IMR-90 (cell line): ENCODE measurements around the gene ARHGEF3. TPM values are rescaled to one million over a fixed set of nuclear protein-coding genes. Genes with fewer than 3 reads are reported as not detected.

Source experiments
- ATAC-seq: fragments of 200-7000 bp; cut with Tn5 transposase; 2 replicates; pipeline ENCODE4 v1.9.1; 2020; ENCODE audit warnings: low read depth, mild to moderate bottlenecking, moderate library complexity
- BruUV-seq: library from RNA; stranded (reverse); fragments of 400-500 nt; replicated peaks from 2 replicates; lab custom pipeline; 2021; lab: Mats Ljungman, UMichigan
- CTCF ChIA-PET: fragments of 300-600 bp; formaldehyde crosslinking; extraction: SDS; loops from one replicate; lab custom pipeline; 2021; ENCODE audit warnings: antibody characterized with exemption; lab: Yijun Ruan, JAX
- POLR2A ChIA-PET: fragments of 300-600 bp; sonication (Branson Sonifier 250); formaldehyde crosslinking; loops from one replicate; lab custom pipeline; 2022; ENCODE audit warnings: antibody characterized with exemption; ENCODE audit not compliant: unreplicated experiment; lab: Charles Lee
- DNase-seq: peaks from one replicate; pipeline ENCODE4 v3.0.0; 2013
- H2AFZ ChIP-seq: replicated peaks from 2 replicates; pipeline ENCODE3; 2013; ENCODE audit warnings: low read length, mild to moderate bottlenecking; ENCODE audit not compliant: poor library complexity
- H2AK5ac ChIP-seq: 2 replicates; pipeline ENCODE4 v1.6.1; 2013; ENCODE audit warnings: low read depth, low read length, inconsistent platforms
- H2AK9ac ChIP-seq: replicated peaks from 2 replicates; pipeline ENCODE3; 2013; ENCODE audit warnings: mild to moderate bottlenecking, low read depth, low read length, moderate library complexity; ENCODE audit not compliant: poor library complexity
- H2BK120ac ChIP-seq: 2 replicates; pipeline ENCODE4 v1.6.1; 2013; ENCODE audit warnings: low read depth, low read length, inconsistent platforms
- H2BK15ac ChIP-seq: 3 replicates; pipeline ENCODE4 v1.6.1; 2013; ENCODE audit warnings: low read depth, low read length, inconsistent platforms
- H2BK20ac ChIP-seq: 2 replicates; pipeline ENCODE4 v1.6.1; 2013; ENCODE audit warnings: low read depth, mild to moderate bottlenecking, inconsistent platforms, low read length, moderate library complexity
- H2BK5ac ChIP-seq: 2 replicates; pipeline ENCODE4 v1.6.1; 2013; ENCODE audit warnings: mild to moderate bottlenecking, low read depth, low read length, inconsistent platforms; ENCODE audit not compliant: poor library complexity, severe bottlenecking
- H3K14ac ChIP-seq: replicated peaks from 2 replicates; pipeline ENCODE4 v1.6.1; 2013; ENCODE audit warnings: low read depth, low read length, inconsistent platforms
- H3K18ac ChIP-seq: 2 replicates; pipeline ENCODE4 v1.6.1; 2013; ENCODE audit warnings: low read depth, low read length, control low read depth
- H3K23ac ChIP-seq: 2 replicates; pipeline ENCODE4 v1.6.1; 2013; ENCODE audit warnings: low read depth, low read length, inconsistent platforms
- H3K27ac ChIP-seq: 2 replicates; pipeline ENCODE4 v1.5.1; 2013; ENCODE audit warnings: mild to moderate bottlenecking, control low read depth, low read length; ENCODE audit not compliant: insufficient read depth
- H3K27me3 ChIP-seq: 2 replicates; pipeline ENCODE4 v1.6.1; 2013; ENCODE audit warnings: low read length; ENCODE audit not compliant: control insufficient read depth, insufficient read depth
- H3K36me3 ChIP-seq: 2 replicates; pipeline ENCODE4 v1.6.1; 2013; ENCODE audit warnings: low read length, mixed read lengths; ENCODE audit not compliant: control insufficient read depth, insufficient read depth
- H3K4ac ChIP-seq: 2 replicates; pipeline ENCODE4 v1.6.1; 2013; ENCODE audit warnings: low read depth, low read length, inconsistent platforms
- H3K4me1 ChIP-seq: 2 replicates; pipeline ENCODE4 v1.6.1; 2013; ENCODE audit warnings: low read length, mixed read lengths; ENCODE audit not compliant: control insufficient read depth, insufficient read depth
- H3K4me2 ChIP-seq: 2 replicates; pipeline ENCODE4 v1.6.1; 2013; ENCODE audit warnings: low read depth, mild to moderate bottlenecking, control low read depth, low read length, moderate library complexity
- H3K4me3 ChIP-seq: 2 replicates; pipeline ENCODE4 v1.5.1; 2013; ENCODE audit warnings: low read depth, mild to moderate bottlenecking, control low read depth, low read length, moderate library complexity; ENCODE audit not compliant: insufficient read depth
- H3K56ac ChIP-seq: 2 replicates; pipeline ENCODE4 v1.6.1; 2013; ENCODE audit warnings: low read length, inconsistent platforms; ENCODE audit not compliant: insufficient read depth; ENCODE audit errors: extremely low read depth
- H3K79me1 ChIP-seq, 2 experiments: 2 replicates each; pipeline ENCODE4 v1.6.1; 2013; ENCODE audit warnings: low read length in 2 of 2, inconsistent platforms in 1 of 2, low read depth in 1 of 2
- H3K9ac ChIP-seq: 2 replicates; pipeline ENCODE4 v1.6.1; 2013; ENCODE audit warnings: low read depth, low read length, control low read depth
- H3K9me1 ChIP-seq: 2 replicates; pipeline ENCODE4 v1.6.1; 2013; ENCODE audit warnings: low read length, inconsistent platforms; ENCODE audit not compliant: insufficient read depth
- H3K9me3 ChIP-seq: 2 replicates; pipeline ENCODE4 v1.6.1; 2013; ENCODE audit warnings: low read length; ENCODE audit not compliant: control insufficient read depth, insufficient read depth
- H4K20me1 ChIP-seq: 2 replicates; pipeline ENCODE4 v1.6.1; 2013; ENCODE audit warnings: low read length, inconsistent platforms; ENCODE audit not compliant: insufficient read depth
- H4K5ac ChIP-seq: 2 replicates; pipeline ENCODE4 v1.6.1; 2013; ENCODE audit warnings: mild to moderate bottlenecking, low read depth, low read length, control low read depth
- H4K8ac ChIP-seq, 2 experiments: 2 replicates each; pipeline ENCODE4 v1.6.1; 2013; ENCODE audit warnings: low read depth in 2 of 2, low read length in 2 of 2, control low read depth in 1 of 2, inconsistent platforms in 1 of 2
- H4K91ac ChIP-seq: 2 replicates; pipeline ENCODE4 v1.6.1; 2013; ENCODE audit warnings: low read depth, low read length, inconsistent platforms; ENCODE audit not compliant: insufficient read depth
- CHD1 ChIP-seq: IDR thresholded peaks from 2 replicates; pipeline ENCODE4 v1.6.1; 2012; ENCODE audit warnings: low read depth, low read length, improper control_type of control experiment
- POLR2A ChIP-seq: IDR thresholded peaks from 2 replicates; pipeline ENCODE4 v1.6.1; 2012; ENCODE audit warnings: mild to moderate bottlenecking, low read depth, low read length
- RFX5 ChIP-seq: IDR thresholded peaks from 2 replicates; pipeline ENCODE4 v1.8.0; 2012; ENCODE audit warnings: low read depth, mild to moderate bottlenecking, low read length, moderate library complexity
- SMC3 ChIP-seq: fragments of 150-350 bp; IDR thresholded peaks from 2 replicates; pipeline ENCODE4 v1.6.1; 2016; ENCODE audit warnings: low read depth, mild to moderate bottlenecking, antibody characterized with exemption, low read length, moderate library complexity
- WGBS, 2 experiments: methylation state at CpG; one replicate each; pipeline versions ENCODE4 v1.1.5 to v1.1.7; 2013; ENCODE audit warnings: missing lambda C conversion rate in 2 of 2; ENCODE audit not compliant: insufficient read length in 1 of 2; ENCODE audit errors: extremely low coverage in 2 of 2; 5-methylcytosine and 5-hydroxymethylcytosine counted together
- dilution Hi-C: fragments of 300-500 bp; cut with HindIII; formaldehyde crosslinking; loops from one replicate; pipeline ENCODE4 v1.14.3; 2018; ENCODE audit warnings: low sequenced_read_pairs; ENCODE audit not compliant: unreplicated experiment
- in situ Hi-C: fragments of 300-500 bp; cut with MboI; formaldehyde crosslinking; loops from 3 replicates; pipeline ENCODE4 v1.14.3; 2019; ENCODE audit warnings: low sequenced_read_pairs, inconsistent platforms, mixed read lengths
- intact Hi-C: fragments of 100-400 bp; cut with micrococcal nuclease; formaldehyde crosslinking; loops from 2 replicates; pipeline ENCODE4 v1.10.0; 2022
- polyA plus RNA-seq, 3 experiments: library from polyadenylated mRNA; depleted of rRNA; stranded (reverse); fragments of >200 nt; gene quantifications; 2 replicates each; pipeline ENCODE4 v1.2.3, GENCODE V29; 2012; ENCODE audit warnings: low replicate concordance in 1 of 3
- total RNA-seq: library from RNA; depleted of rRNA; stranded (reverse); fragments of >200 nt; gene quantifications from 2 replicates; pipeline ENCODE4 v1.2.3, GENCODE V29; 2012
- TF ChIP-seq, protein P1 (sequence below): fragments of 150-350 bp; IDR thresholded peaks from 2 replicates; pipeline ENCODE4 v1.6.1; 2017; ENCODE audit warnings: mild to moderate bottlenecking, antibody characterized with exemption, low read length, low read depth
- TF ChIP-seq, protein P2 (sequence below): fragments of 150-350 bp; IDR thresholded peaks from 2 replicates; pipeline ENCODE4 v1.6.1; 2016; ENCODE audit warnings: low read depth, mild to moderate bottlenecking, low read length, moderate library complexity, borderline replicate concordance

Gene ARHGEF3
- total and polyA plus RNA-seq, 2 of the 4 experiments (the other 2 are of a cell fraction): 2.1 to 2.3 TPM

DNA sequence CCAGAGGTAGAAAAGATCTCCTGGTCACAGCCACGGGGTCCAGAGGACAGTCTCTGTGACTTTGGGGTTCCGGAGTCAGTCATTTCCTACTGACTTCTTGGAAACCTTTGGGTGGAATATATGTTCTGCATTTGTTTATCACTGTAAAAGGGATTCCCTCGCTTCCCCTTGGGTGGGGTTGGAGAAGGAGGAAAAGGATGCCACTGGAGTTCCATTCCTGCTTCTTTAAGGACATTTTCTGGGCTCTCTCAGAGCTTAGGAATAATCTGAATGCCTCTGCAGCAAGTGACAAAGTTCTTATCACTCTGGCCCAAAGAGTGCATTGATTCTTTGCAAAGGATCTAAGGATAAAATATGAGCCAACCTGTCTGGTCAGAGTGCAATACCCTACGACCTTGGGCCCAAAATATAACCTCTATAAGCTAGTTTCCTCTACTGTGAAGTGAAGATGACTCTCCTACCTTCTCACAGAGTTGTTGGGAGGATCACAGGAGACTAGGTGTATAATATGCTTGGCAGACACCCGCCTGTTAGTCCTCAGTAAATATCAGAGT lies 17.2 kb downstream of the ARHGEF3 start:
- no CpG with 5 or more reads among the region's 5 CpGs for WGBS, 2 experiments
- peak overlapping the region; percentile 48; the same call in 1 of the 2 replicates for H3K23ac ChIP-seq
- H3K36me3 ChIP-seq: no peaks in the 10 kb centered on the region
- no peaks in the 10 kb centered on the region for H3K27me3 ChIP-seq
- in situ Hi-C loops: no loop called here
- H2BK15ac ChIP-seq: peak overlapping the region; percentile 19; the same call in 1 of the 3 replicates
- H3K79me1 ChIP-seq: no peaks in the 10 kb centered on the region
- H2AK5ac ChIP-seq: peak overlapping the region; percentile 57; the same call in 1 of the 2 replicates
- peak overlapping the region; percentile 15 for H2AFZ ChIP-seq
- BruUV-seq: no TSS peak
- no peak overlapping the region for H3K4me2 ChIP-seq
- H2BK5ac ChIP-seq: peak overlapping the region; percentile 66
- no peaks in the 10 kb centered on the region for H4K20me1 ChIP-seq
- peak overlapping the region; percentile 61 for H3K14ac ChIP-seq
- ATAC-seq: no peak
- DNase-seq: no peak
- dilution Hi-C loops: no loop called here
- H2BK20ac ChIP-seq: peak overlapping the region; percentile 86
- H3K9me3 ChIP-seq: no peaks in the 10 kb centered on the region
- no peak overlapping the region for H3K4me3 ChIP-seq
- intact Hi-C loops: loop anchor here (5.0 kb wide), 1 partner anchor 82 kb away; no protein-coding TSS in a partner anchor
- H3K9ac ChIP-seq: no peak overlapping the region; the same call in 1 of the 2 replicates
- peaks cover 12% of the 10 kb centered on the region for H3K4me1 ChIP-seq
- peak overlapping the region; percentile 3 to 81; a peak in 2 of 4 replicates for H4K8ac ChIP-seq
- peak overlapping the region; percentile 79 for H4K91ac ChIP-seq
- peak overlapping the region; percentile 83 for H4K5ac ChIP-seq
- H3K27ac ChIP-seq: peak overlapping the region; percentile 85; the same call in 1 of the 2 replicates
- CTCF ChIA-PET: no interaction called here
- H2AK9ac ChIP-seq: peak overlapping the region; percentile 20
- H2BK120ac ChIP-seq: peak overlapping the region; percentile 90
- H3K18ac ChIP-seq: peak overlapping the region; percentile 72
- peaks cover 5% of the 10 kb centered on the region; the same call in 1 of the 2 replicates for H3K9me1 ChIP-seq
- H3K4ac ChIP-seq: peak overlapping the region; percentile 88
- TF ChIP-seq POLR2A: no peak
- TF ChIP-seq, protein P1, sequence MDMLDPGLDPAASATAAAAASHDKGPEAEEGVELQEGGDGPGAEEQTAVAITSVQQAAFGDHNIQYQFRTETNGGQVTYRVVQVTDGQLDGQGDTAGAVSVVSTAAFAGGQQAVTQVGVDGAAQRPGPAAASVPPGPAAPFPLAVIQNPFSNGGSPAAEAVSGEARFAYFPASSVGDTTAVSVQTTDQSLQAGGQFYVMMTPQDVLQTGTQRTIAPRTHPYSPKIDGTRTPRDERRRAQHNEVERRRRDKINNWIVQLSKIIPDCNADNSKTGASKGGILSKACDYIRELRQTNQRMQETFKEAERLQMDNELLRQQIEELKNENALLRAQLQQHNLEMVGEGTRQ: no peak
- TF ChIP-seq, protein P2, sequence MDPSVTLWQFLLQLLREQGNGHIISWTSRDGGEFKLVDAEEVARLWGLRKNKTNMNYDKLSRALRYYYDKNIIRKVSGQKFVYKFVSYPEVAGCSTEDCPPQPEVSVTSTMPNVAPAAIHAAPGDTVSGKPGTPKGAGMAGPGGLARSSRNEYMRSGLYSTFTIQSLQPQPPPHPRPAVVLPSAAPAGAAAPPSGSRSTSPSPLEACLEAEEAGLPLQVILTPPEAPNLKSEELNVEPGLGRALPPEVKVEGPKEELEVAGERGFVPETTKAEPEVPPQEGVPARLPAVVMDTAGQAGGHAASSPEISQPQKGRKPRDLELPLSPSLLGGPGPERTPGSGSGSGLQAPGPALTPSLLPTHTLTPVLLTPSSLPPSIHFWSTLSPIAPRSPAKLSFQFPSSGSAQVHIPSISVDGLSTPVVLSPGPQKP: no peak
- no peak for TF ChIP-seq SMC3
- TF ChIP-seq RFX5: no peak
- TF ChIP-seq CHD1: no peak
- no peak overlapping the region for H3K56ac ChIP-seq
- POLR2A ChIA-PET: interaction anchor here (0.7 kb wide), 1 partner anchor 60 kb away, joined by 3 read pairs; no protein-coding TSS in a partner anchor
